HG03342 (cell line): ENCODE data around the gene C1D.
"Not testable (repeated sequence)": the region's sequence is repeated elsewhere in the genome, so short reads cannot be mapped to it uniquely, and the experiment has no call there.

ENCODE experiments used
- ATAC-seq: cut with Tn5 transposase; IDR thresholded peaks from one replicate; pipeline ENCODE4 v1.9.1; 2021; ENCODE audit warnings: mild to moderate bottlenecking, moderate library complexity; ENCODE audit not compliant: unreplicated experiment

Gene C1D

DNA sequence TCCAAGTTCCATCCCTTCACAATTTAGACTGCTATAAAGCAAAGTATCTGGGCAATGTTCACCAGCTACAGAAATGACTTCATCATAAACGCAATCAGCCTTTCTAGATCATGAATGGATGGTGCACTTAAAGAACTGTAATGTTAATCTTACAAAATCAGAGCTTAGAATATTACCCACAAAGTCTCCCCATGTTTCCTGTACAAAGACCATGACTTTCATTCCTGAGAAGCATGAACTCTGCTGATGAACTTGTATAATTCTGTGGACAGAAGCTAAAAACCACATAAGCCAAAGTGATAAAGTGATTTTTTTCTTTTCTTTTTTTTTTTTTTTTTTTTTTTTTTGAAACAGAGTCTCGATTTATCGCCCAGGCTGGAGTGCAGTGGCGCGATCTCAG lies 53.3 kb downstream of the C1D start:
- ATAC-seq, result no peak

DNA sequence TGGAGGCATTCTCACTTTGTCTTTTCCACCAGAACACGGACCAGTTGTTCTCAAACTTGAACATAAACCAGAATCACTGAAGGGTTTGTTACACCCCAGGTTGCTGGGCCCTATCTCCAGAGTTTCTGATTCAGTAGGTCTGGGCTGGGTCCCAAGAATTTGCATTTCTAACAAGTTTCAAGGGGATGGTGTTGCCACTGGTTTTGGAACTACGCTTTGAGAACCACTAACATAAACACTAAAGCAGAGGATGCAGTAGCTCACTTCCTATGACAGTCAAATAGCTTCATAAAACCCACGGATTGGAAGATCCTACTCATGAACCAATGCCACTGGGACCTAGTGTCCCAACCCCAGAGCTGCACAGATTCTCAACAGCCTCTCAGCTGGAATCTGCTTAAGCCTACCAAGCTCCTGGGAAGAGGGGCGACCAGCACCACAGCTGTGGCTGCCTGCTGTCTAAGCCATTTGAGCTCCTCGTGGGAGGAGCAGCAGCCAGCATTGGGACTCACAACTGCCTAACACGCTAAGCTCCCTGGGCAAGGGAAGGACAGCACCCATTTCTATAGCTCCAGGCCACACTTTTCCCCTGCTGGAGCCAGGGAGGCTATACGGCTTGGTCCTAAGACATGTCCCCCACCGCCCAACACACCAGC lies 62.5 kb downstream of the C1D start:
- no peak for ATAC-seq

DNA sequence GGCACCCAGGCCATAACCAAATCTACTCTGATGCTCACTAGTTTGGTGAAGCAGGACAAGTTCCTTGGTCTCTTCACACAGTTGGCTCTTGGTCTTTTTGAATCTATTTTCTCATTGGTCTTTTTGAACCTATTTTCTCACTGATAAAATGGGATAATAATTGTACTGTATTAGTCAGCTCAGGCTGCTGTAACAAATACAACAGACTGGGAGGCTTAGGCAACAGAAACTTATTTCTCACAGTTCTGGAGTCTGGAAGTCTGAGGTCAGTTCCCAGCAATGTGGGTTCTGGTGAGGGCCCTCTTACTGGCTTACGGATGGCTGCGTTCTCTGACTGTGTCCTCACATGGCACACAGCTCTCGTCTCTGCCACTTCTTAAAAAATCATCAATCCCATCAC lies 63.5 kb downstream of the C1D start:
- ATAC-seq, result no peak

DNA sequence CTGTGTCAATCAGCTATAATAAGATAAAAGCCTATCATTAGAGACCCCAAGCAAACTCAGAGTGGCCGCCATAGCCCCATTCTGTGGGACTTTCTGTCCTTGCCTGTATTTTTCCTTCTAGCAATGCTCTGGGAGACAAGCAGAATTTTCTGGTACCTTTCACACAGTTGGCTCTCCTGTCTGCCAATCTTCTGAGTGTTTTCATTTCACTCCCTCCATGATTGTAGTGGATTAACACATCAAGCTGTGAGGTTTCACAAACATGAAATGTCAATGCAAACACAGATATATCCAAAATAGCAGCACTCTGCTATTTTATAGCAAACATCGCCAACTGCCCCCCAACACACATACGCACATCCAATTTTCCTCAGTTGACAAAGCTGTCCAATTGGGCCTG lies 64.9 kb downstream of the C1D start:
- no peak for ATAC-seq

DNA sequence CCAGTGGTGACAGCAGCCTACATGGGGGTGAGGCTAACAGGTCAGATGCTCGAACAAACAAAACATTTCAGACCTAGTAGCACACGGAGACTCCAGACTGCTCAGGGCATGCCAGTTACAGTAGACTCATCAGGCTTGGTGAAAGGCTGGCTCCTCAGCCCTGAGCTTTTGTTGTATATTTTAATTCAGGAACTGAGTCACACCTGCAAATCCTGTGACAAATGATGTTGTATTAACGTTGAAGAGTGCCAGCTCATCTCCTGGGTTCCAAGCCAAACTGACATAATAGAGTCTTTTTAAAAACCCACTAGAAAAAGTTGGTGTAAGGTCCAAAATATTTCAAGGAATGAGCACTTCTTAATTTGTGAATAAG lies 65.3 kb downstream of the C1D start:
- no peak for ATAC-seq

DNA sequence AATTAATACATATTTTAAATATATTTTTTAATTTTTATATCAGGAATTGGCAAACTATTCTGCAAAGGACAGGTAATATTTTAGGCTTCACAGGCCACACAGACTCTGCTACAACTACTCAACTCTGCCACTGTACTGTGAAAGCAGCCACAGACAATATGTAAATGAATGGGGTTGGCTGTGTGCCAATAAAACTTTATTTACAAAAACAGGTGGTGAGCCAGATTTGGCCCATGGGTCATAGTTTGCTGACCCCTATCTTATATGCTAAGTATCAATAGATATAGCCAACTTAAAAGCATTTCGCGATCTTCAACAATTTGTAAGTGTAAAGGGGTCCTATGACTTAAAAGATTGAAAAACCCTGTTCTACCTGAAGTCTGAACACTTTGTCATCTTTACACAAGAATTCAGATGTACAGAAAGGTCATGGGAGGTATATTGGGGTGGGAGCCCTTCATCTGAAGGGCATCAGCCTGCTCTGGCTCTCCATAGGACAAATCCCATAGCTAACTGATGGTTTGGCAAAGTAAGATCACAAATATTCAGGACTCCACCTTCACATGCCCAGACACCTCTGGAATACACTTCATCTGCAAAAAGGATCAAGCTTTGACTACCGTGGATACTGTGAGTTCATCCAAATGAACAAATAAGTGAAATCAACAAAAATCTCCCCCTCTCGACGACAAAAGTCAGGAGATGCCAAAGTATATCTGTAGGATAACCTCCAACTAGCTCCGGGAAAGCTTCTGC lies 65.9 kb downstream of the C1D start:
- no peak for ATAC-seq

- no peak for ATAC-seq
Measured at GRCh38 chr2:67994716-67995115, 68.1 kb downstream of the C1D start.

DNA sequence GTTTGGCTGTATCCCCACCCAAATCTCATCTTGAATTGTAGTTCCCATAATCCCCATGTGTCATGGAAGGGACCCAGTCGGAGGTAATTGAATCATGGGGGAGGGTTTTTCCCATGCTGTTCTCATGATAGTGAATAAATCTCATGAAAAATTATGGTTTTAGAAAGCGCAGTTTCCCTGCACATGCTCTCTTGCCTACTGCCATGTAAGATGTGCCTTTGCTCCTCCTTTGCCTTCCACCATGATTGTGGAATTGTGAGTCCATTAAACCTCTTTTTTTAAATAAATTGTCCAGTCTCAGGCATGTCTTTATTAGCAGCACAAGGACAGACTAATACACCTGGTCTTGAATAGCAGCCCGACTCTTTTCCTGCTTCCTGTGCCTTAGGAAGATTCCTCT lies 68.7 kb downstream of the C1D start:
- not testable (repeated sequence) for ATAC-seq

GRCh38 chr2:67993329-67993728 lies 69.5 kb downstream of the C1D start:
- no peak for ATAC-seq

DNA sequence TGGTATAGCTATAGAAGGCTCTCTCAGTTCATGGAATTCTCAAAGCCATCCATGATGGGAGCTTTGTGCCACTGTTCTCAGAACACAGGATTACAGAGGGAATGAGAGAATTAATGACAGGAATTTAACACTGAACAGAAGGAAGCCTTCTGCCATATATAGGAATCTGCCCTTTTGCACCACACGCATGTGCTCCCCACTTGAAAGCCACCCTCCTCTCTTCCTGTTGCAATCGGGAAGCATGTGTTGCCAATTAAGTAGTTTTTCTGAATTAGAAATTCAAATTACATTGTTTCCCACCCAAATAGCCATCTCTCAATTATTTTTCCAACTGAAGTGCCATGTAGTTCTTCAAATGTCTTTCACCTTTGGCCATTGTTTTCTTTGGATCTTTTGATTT lies 71.3 kb downstream of the C1D start:
- no peak for ATAC-seq
